Measurements from ENCODE around the gene ANKRD63. TPM values are rescaled to one million over a fixed set of nuclear protein-coding genes. Genes with fewer than 3 reads are reported as not detected.

The ANKRD63 gene
- total and polyA plus RNA-seq, 4 donors = not detected

GRCh38 chr15:40303576-40303975 is 20.7 kb upstream of the ANKRD63 start:
- WGBS = 90% methylated on average over 2 of the region's 2 CpGs
- Histone ChIP-seq H3K36me3 (ENCODE audit: control insufficient read depth in 4 of 4, insufficient read depth in 3 of 4, low read depth in 1 of 4, low read length in 3 of 4) (no peaks in the 10 kb centered on the region), H3K4me3 (ENCODE audit: low read depth in 1 of 3, low read length in 3 of 3) (no peak overlapping the region), H3K27ac (ENCODE audit: low read depth in 1 of 2, low read length in 2 of 2) (no peak overlapping the region), H3K27me3 (ENCODE audit: control insufficient read depth in 4 of 4, insufficient read depth in 4 of 4, low read length in 3 of 4) (no peaks in the 10 kb centered on the region), H3K9me3 (ENCODE audit: control insufficient read depth in 4 of 4, low read length in 3 of 4) (peaks cover 0 to 4% (median 0%) of the 10 kb centered on the region in 4 donors), H3K4me1 (ENCODE audit: control insufficient read depth in 4 of 4, insufficient read depth in 4 of 4, low read length in 3 of 4) (no peaks in the 10 kb centered on the region), H3K9ac (ENCODE audit: low read depth in 1 of 2, low read length in 2 of 2) (no peak overlapping the region)
- no peak for DNase-seq (ENCODE audit: low spot score)
- TF ChIP-seq RAD21 (IDR thresholded peaks at IDR 0.05) (no peak), REST (IDR thresholded peaks at IDR 0.05) (no peak), ATF3 (IDR thresholded peaks at IDR 0.05) (no peak), HNF4A (conservative IDR thresholded peaks at IDR 0.05) (no peak), FOXA2 (IDR thresholded peaks at IDR 0.05) (no peak), GABPA (IDR thresholded peaks at IDR 0.05 in 1 of 2, conservative IDR thresholded peaks at IDR 0.05 in 1 of 2) (no peak), YY1 (IDR thresholded peaks at IDR 0.05) (no peak), ZBTB33 (IDR thresholded peaks at IDR 0.05) (no peak), TAF1 (conservative IDR thresholded peaks at IDR 0.05) (no peak), CTCF (IDR thresholded peaks at IDR 0.05; ENCODE audit: low read depth, low read length, missing input control) (no peak), SP1 (IDR thresholded peaks at IDR 0.05) (no peak), EGR1 (IDR thresholded peaks at IDR 0.05; ENCODE audit: low read depth in 2 of 2) (no peak), HNF4G (IDR thresholded peaks at IDR 0.05) (no peak), NR2F2 (IDR thresholded peaks at IDR 0.05) (no peak), MAX (IDR thresholded peaks at IDR 0.05) (no peak), FOXA1 (IDR thresholded peaks at IDR 0.05) (no peak), JUND (IDR thresholded peaks at IDR 0.05) (no peak), RXRA (IDR thresholded peaks at IDR 0.05) (no peak)
